GM19193 (cell line): ENCODE measurements around the gene MTM1.

ENCODE experiments used
- POLR2A ChIP-seq: IDR thresholded peaks from 4 replicates; pipeline ENCODE4 v1.6.1; 2011; ENCODE audit not compliant: insufficient read depth, insufficient read length; ENCODE audit errors: extremely low read depth

MTM1 gene

DNA sequence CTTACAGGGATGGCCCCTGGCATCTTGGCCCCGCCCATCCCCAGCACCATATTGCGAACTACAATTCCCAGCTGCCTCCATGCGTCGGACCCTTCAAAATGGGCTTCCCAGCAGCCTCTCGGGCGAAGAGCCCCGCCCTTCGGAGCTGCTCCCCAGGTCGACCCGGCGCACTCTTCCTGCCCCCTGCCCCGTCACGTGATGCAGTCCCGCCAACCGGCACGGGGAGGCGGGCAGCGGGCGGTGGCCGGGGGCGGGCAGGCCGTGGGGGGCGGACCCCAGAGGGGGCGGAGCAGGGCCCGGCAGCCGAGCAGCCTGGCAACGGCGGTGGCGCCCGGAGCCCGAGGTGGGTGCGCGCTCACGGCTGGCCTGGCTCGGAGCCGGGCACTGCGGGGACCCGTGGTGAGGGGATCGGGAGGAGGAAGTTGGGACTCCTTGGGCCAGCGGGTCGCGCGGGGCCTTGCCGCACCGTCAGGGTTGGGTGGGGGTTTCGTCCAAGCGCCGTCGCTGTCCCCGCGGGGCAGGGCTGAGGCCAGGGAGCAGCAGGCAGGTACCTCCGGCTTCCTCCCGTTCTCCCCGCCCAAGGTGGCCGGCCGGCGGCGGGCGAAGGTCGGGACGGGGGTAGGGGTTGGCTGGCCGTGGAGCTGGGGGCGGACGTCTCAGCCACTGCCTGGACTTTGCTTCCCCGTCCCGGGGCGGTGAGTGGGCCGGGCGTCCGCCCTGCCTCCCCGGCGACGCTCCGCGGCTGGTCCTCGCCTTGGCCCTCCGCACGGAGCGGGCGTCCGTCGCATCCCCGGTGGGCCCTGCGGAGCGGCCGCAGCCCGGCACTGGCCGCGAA is at the start of gene MTM1:
MTM1 (plus strand) TSS at position 302 of the 835 bp plus-strand sequence. CDS start 23,994 bp downstream, outside the sequence.
- peak; percentile 31 for TF ChIP-seq POLR2A

- TF ChIP-seq POLR2A: no peak
Measured at GRCh38 chrX:150522494-150522893, 45.9 kb upstream of the MTM1 start.

DNA sequence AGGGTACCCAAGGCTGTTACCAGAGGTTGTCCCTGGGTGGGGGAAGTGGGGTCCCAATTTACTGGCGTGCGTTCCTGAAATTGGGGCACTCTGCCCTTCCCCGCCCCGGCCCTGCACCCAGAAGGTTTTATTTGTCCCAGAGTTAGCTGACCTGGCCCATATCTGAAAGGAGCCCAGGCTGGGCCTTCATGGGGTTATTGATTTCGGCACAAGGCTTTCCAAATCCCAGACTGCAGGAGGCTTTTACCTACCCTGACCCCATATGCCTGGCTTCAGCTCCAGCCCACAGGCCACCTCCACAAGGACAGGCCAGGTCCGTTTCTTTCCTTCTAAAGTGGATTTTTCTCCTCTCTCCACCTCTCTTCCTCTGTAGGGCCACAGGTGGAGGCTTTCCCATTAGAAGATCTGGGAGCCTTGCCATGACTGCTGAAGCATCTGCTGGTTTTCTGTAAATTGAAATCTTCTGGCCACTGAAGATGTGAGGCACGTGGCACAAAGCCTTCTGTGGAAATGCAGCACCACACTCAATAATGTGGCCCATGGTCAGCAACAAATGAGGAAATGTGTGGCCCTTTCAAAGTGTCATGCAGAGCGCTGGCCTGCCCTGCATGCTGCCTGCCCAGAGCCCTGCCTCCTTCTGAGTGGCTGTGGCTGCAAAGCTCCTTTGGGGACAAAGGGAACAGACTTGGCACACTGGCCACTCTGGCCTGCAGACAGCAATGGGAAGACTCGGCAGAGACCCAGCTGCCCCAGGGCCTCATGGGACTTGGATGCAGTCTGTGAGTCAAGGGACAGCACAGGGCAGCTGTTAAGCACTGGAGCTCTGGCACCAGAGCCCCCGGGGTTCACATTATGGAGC is 43.1 kb upstream of the MTM1 start:
- no peak for TF ChIP-seq POLR2A

GRCh38 chrX:150526692-150527091 is 41.7 kb upstream of the MTM1 start:
- no peak for TF ChIP-seq POLR2A

GRCh38 chrX:150527108-150527507 is 41.3 kb upstream of the MTM1 start:
- TF ChIP-seq POLR2A: no peak

DNA sequence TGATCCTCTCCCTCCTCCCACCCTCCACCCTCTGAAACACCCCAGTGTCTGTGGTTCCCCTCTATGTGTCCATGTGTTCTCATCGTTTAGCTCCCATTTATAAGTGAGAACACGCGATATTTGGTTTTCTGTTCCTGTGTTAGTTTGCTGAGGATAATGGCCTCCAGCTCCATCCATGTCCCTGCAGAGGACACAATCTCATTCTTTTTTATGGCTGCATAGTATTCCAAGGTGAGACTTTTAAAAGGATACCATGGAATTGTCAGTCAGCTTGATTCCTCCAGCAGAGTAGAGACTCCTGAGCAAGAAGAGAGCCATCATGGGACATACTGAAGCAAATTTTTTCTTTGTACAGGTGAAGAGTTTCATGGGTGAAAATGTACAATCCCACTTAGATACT is 38.8 kb upstream of the MTM1 start:
- no peak for TF ChIP-seq POLR2A

DNA sequence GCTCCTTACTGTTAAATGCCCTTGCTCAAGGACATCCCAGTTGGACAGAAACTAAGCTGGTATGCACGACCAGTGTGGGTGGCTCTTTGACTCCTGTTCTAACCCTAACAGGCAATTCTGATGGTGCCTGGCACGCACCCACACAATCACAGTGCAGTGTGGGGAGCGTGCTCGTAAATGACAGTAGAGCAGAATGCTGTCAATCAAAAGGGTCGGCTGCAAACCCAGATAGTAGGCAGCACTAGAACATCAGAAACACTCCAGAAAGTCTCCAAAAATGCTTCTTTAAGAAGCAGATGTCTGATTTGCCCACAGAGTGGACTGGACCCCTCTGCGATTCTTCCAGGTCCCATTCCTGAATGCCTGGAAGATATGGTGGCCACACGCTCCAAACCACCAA is 37.6 kb upstream of the MTM1 start:
- no peak for TF ChIP-seq POLR2A

DNA sequence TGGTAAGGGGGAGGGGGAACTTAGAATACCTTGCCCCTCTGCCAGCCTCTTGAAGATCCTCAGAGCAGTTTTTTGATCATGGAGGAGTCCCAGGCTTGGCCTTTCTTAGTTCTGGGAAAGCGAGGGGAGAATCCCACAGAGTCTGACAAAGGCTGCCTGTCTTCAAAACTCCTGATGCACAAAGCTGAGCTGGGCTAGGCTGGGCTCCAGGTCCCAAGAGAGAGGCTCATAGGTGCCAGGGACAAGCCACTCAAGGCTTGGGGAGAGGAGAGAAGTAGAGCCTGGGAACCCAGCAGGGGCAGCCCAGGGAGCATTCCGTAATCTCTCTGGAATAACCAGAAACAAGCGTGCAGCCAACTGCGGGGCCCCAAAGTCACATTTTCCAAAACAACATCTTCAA is 37.0 kb upstream of the MTM1 start:
- TF ChIP-seq POLR2A: no peak

DNA sequence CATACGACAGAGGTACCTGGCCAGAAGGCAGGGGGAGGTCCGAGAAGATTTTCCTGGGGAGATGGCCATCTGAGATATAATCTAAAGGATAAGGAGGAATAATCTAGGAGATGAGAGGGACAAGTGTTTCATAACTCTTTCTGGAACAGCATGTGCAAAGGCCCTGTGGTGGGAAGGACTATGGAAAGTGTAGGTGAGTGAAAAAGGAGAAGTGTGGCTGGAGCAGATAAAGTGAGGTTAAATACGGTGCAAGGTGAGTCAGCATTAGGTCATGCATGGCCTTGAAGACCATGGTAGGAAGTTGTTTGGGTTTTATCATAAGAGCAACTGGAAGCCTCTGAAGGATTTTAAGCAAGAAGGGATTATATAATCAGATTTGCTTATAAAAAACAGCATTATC is 34.6 kb upstream of the MTM1 start:
- TF ChIP-seq POLR2A: no peak

DNA sequence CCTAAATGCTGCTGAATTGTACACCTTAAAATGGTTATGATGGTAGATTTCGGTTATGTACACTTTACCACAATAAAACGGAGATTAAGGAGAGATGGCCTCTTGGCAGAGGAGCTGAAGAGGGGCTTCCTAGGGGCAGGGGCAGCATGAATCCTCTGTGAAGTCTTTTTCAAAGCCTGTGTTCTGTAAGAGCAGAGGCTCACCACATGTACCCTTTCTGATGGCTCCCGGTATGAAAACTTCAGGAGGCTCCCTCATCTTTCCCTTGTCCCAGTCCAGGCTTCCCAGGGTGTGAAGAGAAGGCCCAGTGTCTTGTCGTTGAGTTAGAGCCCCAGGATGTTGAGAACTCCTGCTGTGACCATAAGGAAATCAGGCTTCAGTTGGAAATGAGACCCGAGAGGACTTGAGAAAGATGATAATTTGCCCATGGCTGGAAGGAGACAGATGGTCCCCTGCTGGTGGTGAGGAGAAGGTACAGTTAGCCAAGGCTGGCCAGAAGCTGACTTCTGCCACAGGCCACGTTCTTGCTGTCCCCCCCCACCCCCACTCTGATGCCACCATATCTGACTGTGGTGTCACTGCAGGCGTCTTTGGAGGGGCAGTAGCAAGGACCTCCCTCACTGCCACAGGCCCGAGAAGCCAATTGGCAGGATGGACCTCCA is 31.8 kb upstream of the MTM1 start:
- no peak for TF ChIP-seq POLR2A

- TF ChIP-seq POLR2A: no peak
Measured at GRCh38 chrX:150537851-150538250, 30.6 kb upstream of the MTM1 start.

GRCh38 chrX:150540965-150541364 is 27.5 kb upstream of the MTM1 start:
- TF ChIP-seq POLR2A: no peak

DNA sequence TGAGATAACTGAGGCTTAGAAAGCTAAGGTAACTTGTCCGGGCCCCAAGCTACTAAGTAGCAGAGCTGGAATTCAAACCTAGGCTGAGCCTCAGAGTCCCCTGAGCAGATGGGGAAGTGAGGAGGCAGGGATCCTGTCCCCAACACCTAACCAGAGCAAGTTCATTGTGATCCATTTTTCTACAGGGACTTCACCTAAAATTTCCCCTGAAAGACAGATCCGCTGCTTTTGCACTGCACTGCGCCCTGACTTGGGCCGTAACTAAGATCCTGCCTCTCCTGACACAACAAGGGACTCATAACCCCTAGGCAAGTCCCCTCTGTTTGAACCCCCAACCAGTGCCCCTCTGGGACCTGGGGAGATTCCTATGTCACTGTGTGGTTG is 25.6 kb upstream of the MTM1 start:
- no peak for TF ChIP-seq POLR2A

- no peak for TF ChIP-seq POLR2A
Measured at GRCh38 chrX:150543230-150544155, 24.9 kb upstream of the MTM1 start.
